Astrocyte (in vitro differentiated cells and primary cell): ENCODE results near the gene SERPINB1. TPM values are rescaled to one million over a fixed set of nuclear protein-coding genes. Genes with fewer than 3 reads are reported as not detected.

Experiments used
- DNase-seq: peaks from one replicate; pipeline ENCODE4 v3.0.0-alpha.2; 2010; ENCODE audit warnings: low read depth
- FAIRE-seq: peaks from 2 replicates; lab custom pipeline; 2011; peaks lifted over from hg19 to GRCh38; lab: Jason Lieb, UNC
- H2AFZ ChIP-seq: 2 replicates; pipeline ENCODE4 v1.6.0; 2012; ENCODE audit warnings: low read depth, low read length, inconsistent platforms
- H3K27ac ChIP-seq: 2 replicates; pipeline ENCODE4 v1.5.1; 2011; ENCODE audit warnings: low read depth, low read length, inconsistent platforms
- H3K27me3 ChIP-seq: 2 replicates; pipeline ENCODE4 v1.6.0; 2011; ENCODE audit warnings: low read length, inconsistent platforms; ENCODE audit not compliant: insufficient read depth
- H3K36me3 ChIP-seq: 2 replicates; pipeline ENCODE4 v1.5.1; 2011; ENCODE audit warnings: low read length, inconsistent platforms; ENCODE audit not compliant: insufficient read depth
- H3K4me1 ChIP-seq: 2 replicates; pipeline ENCODE4 v1.5.1; 2011; ENCODE audit warnings: low read length, inconsistent platforms; ENCODE audit not compliant: insufficient read depth
- H3K4me2 ChIP-seq: 2 replicates; pipeline ENCODE4 v1.6.0; 2012; ENCODE audit warnings: low read length, inconsistent platforms
- H3K4me3 ChIP-seq: 2 replicates; pipeline ENCODE4 v1.5.1; 2011; ENCODE audit warnings: low read depth, mild to moderate bottlenecking, low read length, inconsistent platforms; ENCODE audit not compliant: insufficient read depth
- H3K79me2 ChIP-seq: 2 replicates; pipeline ENCODE4 v1.6.0; 2012; ENCODE audit warnings: mild to moderate bottlenecking, low read length, inconsistent platforms; ENCODE audit not compliant: insufficient read depth
- H3K9ac ChIP-seq: 2 replicates; pipeline ENCODE4 v1.6.0; 2012; ENCODE audit warnings: mild to moderate bottlenecking, low read length, inconsistent platforms
- H3K9me3 ChIP-seq: 2 replicates; pipeline ENCODE4 v1.5.1; 2012; ENCODE audit warnings: low read depth, mild to moderate bottlenecking, low read length, inconsistent platforms; ENCODE audit not compliant: insufficient read depth
- H4K20me1 ChIP-seq: 2 replicates; pipeline ENCODE4 v1.6.0; 2012; ENCODE audit warnings: low read length, inconsistent platforms; ENCODE audit not compliant: insufficient read depth
- H3K27ac Mint-ChIP-seq: one replicate; pipeline ENCODE4 v1.8.0; 2021; ENCODE audit warnings: mild to moderate bottlenecking, mixed read lengths; ENCODE audit not compliant: unreplicated experiment
- H3K27me3 Mint-ChIP-seq: one replicate; pipeline ENCODE4 v1.8.0; 2021; ENCODE audit warnings: low read depth, mixed read lengths; ENCODE audit not compliant: unreplicated experiment
- H3K36me3 Mint-ChIP-seq: one replicate; pipeline ENCODE4 v1.8.0; 2021; ENCODE audit warnings: low read depth, mixed read lengths; ENCODE audit not compliant: unreplicated experiment
- H3K4me1 Mint-ChIP-seq: one replicate; pipeline ENCODE4 v1.8.0; 2021; ENCODE audit warnings: low read depth, mixed read lengths; ENCODE audit not compliant: unreplicated experiment
- H3K4me3 Mint-ChIP-seq: one replicate; pipeline ENCODE4 v1.8.0; 2021; ENCODE audit warnings: mild to moderate bottlenecking, moderate library complexity, mixed read lengths; ENCODE audit not compliant: unreplicated experiment
- H3K9me3 Mint-ChIP-seq: one replicate; pipeline ENCODE4 v1.8.0; 2021; ENCODE audit warnings: mild to moderate bottlenecking, mixed read lengths; ENCODE audit not compliant: unreplicated experiment
- CTCF ChIP-seq: IDR thresholded peaks from 2 replicates; pipeline ENCODE4 v1.5.1; 2011; ENCODE audit warnings: low read depth, mild to moderate bottlenecking, inconsistent platforms, low read length, moderate library complexity; ENCODE audit not compliant: insufficient read depth
- EZH2 ChIP-seq: IDR thresholded peaks from 2 replicates; pipeline ENCODE4 v1.6.1; 2012; ENCODE audit warnings: mild to moderate bottlenecking, low read length, inconsistent platforms; ENCODE audit not compliant: insufficient read depth
- total RNA-seq: library from RNA; stranded (reverse); gene quantifications from 2 replicates; pipeline ENCODE4 v1.2.1, GENCODE V29; 2021

SERPINB1 gene
- total RNA-seq, 1 donor from 2014 or later, result 1.5 TPM

- no peak for DNase-seq
- H3K27ac Mint-ChIP-seq, result no peak overlapping the region
- no peaks in the 10 kb centered on the region for H3K9me3 ChIP-seq
Measured at GRCh38 chr6:2875359-2876191, 33.9 kb upstream of the SERPINB1 start.

GRCh38 chr6:2873643-2874042 lies 32.0 kb upstream of the SERPINB1 start:
- no peaks in the 10 kb centered on the region for H3K27me3 ChIP-seq
- H3K9ac ChIP-seq, result no peak overlapping the region
- FAIRE-seq, result no peak
- no peaks in the 10 kb centered on the region for H3K36me3 ChIP-seq
- TF ChIP-seq CTCF (no peak), EZH2 (no peak)
- H4K20me1 ChIP-seq, result no peaks in the 10 kb centered on the region
- H3K4me3 ChIP-seq, result no peak overlapping the region
- H3K27me3 Mint-ChIP-seq, result peaks cover 4% of the 10 kb centered on the region
- H3K4me1 Mint-ChIP-seq, result peaks cover 22% of the 10 kb centered on the region
- no peaks in the 10 kb centered on the region for H3K9me3 Mint-ChIP-seq
- no peaks in the 10 kb centered on the region for H3K36me3 Mint-ChIP-seq
- DNase-seq, result no peak
- no peaks in the 10 kb centered on the region for H3K79me2 ChIP-seq
- H2AFZ ChIP-seq, result no peak overlapping the region
- no peak overlapping the region for H3K4me2 ChIP-seq
- H3K27ac ChIP-seq, result no peak overlapping the region
- no peaks in the 10 kb centered on the region for H3K9me3 ChIP-seq
- H3K27ac Mint-ChIP-seq, result no peak overlapping the region
- no peak overlapping the region for H3K4me3 Mint-ChIP-seq
- H3K4me1 ChIP-seq, result peaks cover 30% of the 10 kb centered on the region

More at GRCh38 chr6:2875359-2876191, 33.9 kb upstream of the SERPINB1 start:
- peak overlapping the region; percentile 73 for H3K9ac ChIP-seq
- H3K36me3 Mint-ChIP-seq, result no peaks in the 10 kb centered on the region
- no peaks in the 10 kb centered on the region for H3K27me3 ChIP-seq
- peak overlapping the region; percentile 95 for H2AFZ ChIP-seq
- TF ChIP-seq EZH2 (no peak), CTCF (no peak)
- FAIRE-seq, result no peak
- peak overlapping the region; percentile 78 for H3K4me2 ChIP-seq
- no peaks in the 10 kb centered on the region for H4K20me1 ChIP-seq
- peaks cover 30% of the 10 kb centered on the region for H3K4me1 ChIP-seq
- H3K79me2 ChIP-seq, result no peaks in the 10 kb centered on the region
- peak overlapping the region; percentile 44 for H3K4me3 ChIP-seq
- H3K4me1 Mint-ChIP-seq, result peaks cover 22% of the 10 kb centered on the region
- H3K9me3 Mint-ChIP-seq, result no peaks in the 10 kb centered on the region
- H3K4me3 Mint-ChIP-seq, result peak overlapping the region; percentile 80
- H3K27me3 Mint-ChIP-seq, result peaks cover 4% of the 10 kb centered on the region
- no peaks in the 10 kb centered on the region for H3K36me3 ChIP-seq
- H3K27ac ChIP-seq, result no peak overlapping the region
